HepG2 (cell line): ENCODE data around the gene RUVBL1. TPM values are rescaled to one million over a fixed set of nuclear protein-coding genes. Genes with fewer than 3 reads are reported as not detected.

Source experiments
- DMTF1 ChIP-seq: sonication (generic); formaldehyde crosslinking; IDR thresholded peaks from 2 replicates; pipeline ENCODE4 v1.4.0; 2020; ENCODE audit warnings: mild to moderate bottlenecking, missing genetic modification reagents
- ELF1 ChIP-seq: sonication (generic); formaldehyde crosslinking; IDR thresholded peaks from 2 replicates; pipeline ENCODE4 v1.4.0; 2020; ENCODE audit warnings: missing genetic modification reagents
- ISL2 ChIP-seq: sonication (generic); formaldehyde crosslinking; IDR thresholded peaks from 2 replicates; pipeline ENCODE4 v1.5.0; 2020; ENCODE audit warnings: missing genetic modification reagents
- NR2F6 ChIP-seq, 2 experiments: IDR thresholded peaks; 2 replicates each; pipeline ENCODE4 v1.6.1; 2016; ENCODE audit warnings: antibody characterized with exemption in 1 of 2, mild to moderate bottlenecking in 1 of 2
- SP2 ChIP-seq: sonication (generic); formaldehyde crosslinking; IDR thresholded peaks from 2 replicates; pipeline ENCODE4 v1.5.1; 2020; ENCODE audit warnings: mild to moderate bottlenecking, missing genetic modification reagents
- YEATS2 ChIP-seq: sonication (generic); formaldehyde crosslinking; IDR thresholded peaks from 2 replicates; pipeline ENCODE4 v1.4.0; 2020; ENCODE audit warnings: missing genetic modification reagents, borderline replicate concordance
- ZBTB21 ChIP-seq: sonication (generic); formaldehyde crosslinking; IDR thresholded peaks from 2 replicates; pipeline ENCODE4 v1.4.0; 2020; ENCODE audit warnings: missing genetic modification reagents
- ZFP1 ChIP-seq: IDR thresholded peaks from 2 replicates; pipeline ENCODE4 v1.6.1; 2016
- ZNF180 ChIP-seq: sonication (generic); formaldehyde crosslinking; IDR thresholded peaks from 2 replicates; pipeline ENCODE4 v1.4.0; 2020; ENCODE audit warnings: low read depth, missing genetic modification reagents, borderline replicate concordance
- ZNF362 ChIP-seq: sonication (generic); formaldehyde crosslinking; IDR thresholded peaks from 2 replicates; pipeline ENCODE4 v1.4.0; 2020; ENCODE audit warnings: missing genetic modification reagents, mild to moderate bottlenecking, borderline replicate concordance
- ZNF430 ChIP-seq: sonication (generic); formaldehyde crosslinking; IDR thresholded peaks from 2 replicates; pipeline ENCODE4 v1.9.0; 2021; ENCODE audit warnings: mild to moderate bottlenecking, missing genetic modification reagents
- ZNF589 ChIP-seq: sonication (generic); formaldehyde crosslinking; conservative IDR thresholded peaks from 2 replicates; pipeline ENCODE4 v1.8.0; 2022; ENCODE audit warnings: mild to moderate bottlenecking, moderate library complexity, missing genetic modification reagents
- ZNF720 ChIP-seq: sonication (generic); formaldehyde crosslinking; IDR thresholded peaks from 2 replicates; pipeline ENCODE4 v1.4.0; 2020; ENCODE audit warnings: missing genetic modification reagents
- ZNF768 ChIP-seq: sonication (generic); formaldehyde crosslinking; IDR thresholded peaks from 2 replicates; pipeline ENCODE4 v1.4.0; 2020; ENCODE audit warnings: missing genetic modification reagents
- ZNF883 ChIP-seq: sonication (generic); formaldehyde crosslinking; IDR thresholded peaks from 2 replicates; pipeline ENCODE4 v1.5.1; 2020; ENCODE audit warnings: mild to moderate bottlenecking, missing genetic modification reagents; ENCODE audit errors: not compliant biosample characterization
- ZNF891 ChIP-seq: sonication (generic); formaldehyde crosslinking; IDR thresholded peaks from 2 replicates; pipeline ENCODE4 v1.5.0; 2020; ENCODE audit warnings: mild to moderate bottlenecking, missing genetic modification reagents
- ZSCAN9 ChIP-seq: IDR thresholded peaks from 2 replicates; pipeline ENCODE4 v1.6.1; 2016; ENCODE audit warnings: borderline replicate concordance
- polyA plus RNA-seq, 8 experiments: library from polyadenylated mRNA; depleted of rRNA in 3 of 8; stranded (reverse) in 7 of 8; unstranded in 1 of 8; fragments of >200 nt; fragmentation: Illumina TruSeq in 4 of 8; extraction: Trizol in 4 of 8; gene quantifications; 2 replicates each; pipeline versions ENCODE4 v1.2.1 to v1.2.3, GENCODE V29; 2011 to 2016; ENCODE audit warnings: low read depth in 4 of 8, missing spikeins in 1 of 8, mixed read lengths in 1 of 8; ENCODE audit not compliant: insufficient read depth in 1 of 8
- total RNA-seq, 5 experiments: library from RNA; depleted of rRNA; stranded (reverse); fragments of >200 nt; fragmentation: Illumina TruSeq; extraction: Trizol; gene quantifications; 2 replicates each; pipeline ENCODE4 v1.2.3, GENCODE V29; 2016; ENCODE audit warnings: low read depth in 1 of 5
- TF ChIP-seq, protein P1 (sequence below): sonication (generic); formaldehyde crosslinking; IDR thresholded peaks from 2 replicates; pipeline ENCODE4 v1.4.0; 2020; ENCODE audit warnings: mild to moderate bottlenecking, missing genetic modification reagents
- TF ChIP-seq, protein P2 (sequence below), 2 experiments: fragments of 450-650 bp in 1 of 2; sonication (generic) in 1 of 2; formaldehyde crosslinking; IDR thresholded peaks; 2 replicates each; pipeline versions ENCODE4 v1.5.0 to v1.8.0; 2020 to 2022; ENCODE audit warnings: mild to moderate bottlenecking in 1 of 2, missing genetic modification reagents in 1 of 2

The RUVBL1 gene
- total and polyA plus RNA-seq, 2 of the 13 experiments (the other 11 are each of a cell fraction or from before 2014, with no cell fraction given): 32.7 to 86.3 TPM

- TF ChIP-seq, protein P1, sequence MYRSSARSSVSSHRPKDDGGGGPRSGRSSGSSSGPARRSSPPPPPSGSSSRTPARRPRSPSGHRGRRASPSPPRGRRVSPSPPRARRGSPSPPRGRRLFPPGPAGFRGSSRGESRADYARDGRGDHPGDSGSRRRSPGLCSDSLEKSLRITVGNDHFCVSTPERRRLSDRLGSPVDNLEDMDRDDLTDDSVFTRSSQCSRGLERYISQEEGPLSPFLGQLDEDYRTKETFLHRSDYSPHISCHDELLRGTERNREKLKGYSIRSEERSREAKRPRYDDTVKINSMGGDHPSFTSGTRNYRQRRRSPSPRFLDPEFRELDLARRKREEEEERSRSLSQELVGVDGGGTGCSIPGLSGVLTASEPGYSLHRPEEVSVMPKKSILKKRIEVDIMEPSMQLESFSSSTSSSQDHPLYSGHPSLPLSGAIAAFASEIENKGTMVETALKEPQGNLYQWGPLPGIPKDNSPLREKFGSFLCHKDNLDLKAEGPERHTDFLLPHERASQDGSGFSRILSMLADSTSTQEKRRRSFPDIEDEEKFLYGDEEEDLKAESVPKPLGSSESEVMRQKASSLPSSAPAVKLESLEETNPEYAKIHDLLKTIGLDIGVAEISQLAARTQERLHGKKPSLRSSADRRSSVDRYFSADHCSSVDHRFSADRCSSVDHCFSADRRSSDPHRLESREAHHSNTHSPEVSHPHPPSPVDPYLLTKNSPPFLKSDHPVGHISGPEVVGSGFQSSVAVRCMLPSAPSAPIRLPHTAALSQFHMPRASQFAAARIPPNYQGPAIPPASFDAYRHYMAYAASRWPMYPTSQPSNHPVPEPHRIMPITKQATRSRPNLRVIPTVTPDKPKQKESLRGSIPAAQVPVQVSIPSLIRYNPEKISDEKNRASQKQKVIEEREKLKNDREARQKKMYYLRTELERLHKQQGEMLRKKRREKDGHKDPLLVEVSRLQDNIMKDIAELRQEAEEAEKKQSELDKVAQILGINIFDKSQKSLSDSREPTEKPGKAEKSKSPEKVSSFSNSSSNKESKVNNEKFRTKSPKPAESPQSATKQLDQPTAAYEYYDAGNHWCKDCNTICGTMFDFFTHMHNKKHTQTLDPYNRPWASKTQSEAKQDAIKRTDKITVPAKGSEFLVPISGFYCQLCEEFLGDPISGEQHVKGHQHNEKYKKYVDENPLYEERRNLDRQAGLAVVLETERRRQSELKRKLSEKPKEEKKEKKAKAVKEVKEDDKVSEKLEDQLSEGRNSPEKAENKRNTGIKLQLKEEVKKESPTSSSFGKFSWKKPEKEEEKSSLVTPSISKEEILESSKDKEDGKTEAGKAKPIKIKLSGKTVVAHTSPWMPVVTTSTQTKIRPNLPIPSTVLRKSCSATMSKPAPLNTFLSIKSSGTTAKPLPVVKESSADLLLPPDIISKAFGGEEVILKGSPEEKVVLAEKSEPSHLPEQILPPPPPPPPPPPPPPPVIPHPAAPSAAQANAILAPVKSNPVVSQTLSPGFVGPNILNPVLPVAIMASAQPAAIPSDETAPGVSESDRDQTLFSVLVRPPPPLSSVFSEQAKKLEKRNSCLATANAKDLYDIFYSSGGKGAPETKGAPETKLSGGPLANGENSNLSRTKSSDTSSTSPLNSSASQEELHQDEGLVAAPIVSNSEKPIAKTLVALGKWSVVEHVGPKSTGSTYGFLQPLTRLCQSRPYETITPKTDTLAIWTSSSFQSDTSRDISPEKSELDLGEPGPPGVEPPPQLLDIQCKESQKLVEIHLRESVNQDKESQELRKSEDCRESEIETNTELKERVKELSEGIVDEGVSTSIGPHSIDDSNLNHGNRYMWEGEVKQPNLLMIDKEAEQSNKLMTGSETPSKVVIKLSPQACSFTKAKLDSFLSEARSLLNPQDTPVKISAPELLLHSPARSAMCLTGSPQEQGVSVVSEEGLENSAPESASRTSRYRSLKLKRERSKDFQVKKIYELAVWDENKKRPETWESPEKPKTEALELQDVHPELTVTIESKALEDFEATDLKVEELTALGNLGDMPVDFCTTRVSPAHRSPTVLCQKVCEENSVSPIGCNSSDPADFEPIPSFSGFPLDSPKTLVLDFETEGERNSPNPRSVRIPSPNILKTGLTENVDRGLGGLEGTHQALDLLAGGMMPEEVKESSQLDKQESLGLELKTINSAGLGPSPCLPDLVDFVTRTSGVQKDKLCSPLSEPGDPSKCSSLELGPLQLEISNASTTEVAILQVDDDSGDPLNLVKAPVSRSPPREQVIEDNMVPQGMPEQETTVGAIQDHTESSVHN (CRISPR knock-in tag): no peak
- TF ChIP-seq ZNF589 (CRISPR knock-in tag) (no peak), YEATS2 (CRISPR knock-in tag) (no peak), ZBTB21 (CRISPR knock-in tag) (peak; percentile 34; the same call in 1 of the 2 replicates), ZNF362 (CRISPR knock-in tag) (no peak), SP2 (CRISPR knock-in tag) (no peak), NR2F6 (IDR thresholded peaks at IDR 0.05) (peak; percentile 20; the same call in 1 of the 2 replicates), NR2F6 (CRISPR knock-in tag; IDR thresholded peaks at IDR 0.05) (peak; percentile 32), ZNF768 (CRISPR knock-in tag) (no peak), DMTF1 (no peak), ZSCAN9 (CRISPR knock-in tag) (peak; percentile 41; the same call in 1 of the 2 replicates), ZNF720 (CRISPR knock-in tag) (no peak), ZNF891 (CRISPR knock-in tag) (no peak), ISL2 (no peak), ZNF180 (CRISPR knock-in tag) (no peak), ELF1 (CRISPR knock-in tag) (no peak), ZNF883 (CRISPR knock-in tag) (no peak), ZFP1 (CRISPR knock-in tag) (no peak), ZNF430 (no peak)
- TF ChIP-seq, protein P2, sequence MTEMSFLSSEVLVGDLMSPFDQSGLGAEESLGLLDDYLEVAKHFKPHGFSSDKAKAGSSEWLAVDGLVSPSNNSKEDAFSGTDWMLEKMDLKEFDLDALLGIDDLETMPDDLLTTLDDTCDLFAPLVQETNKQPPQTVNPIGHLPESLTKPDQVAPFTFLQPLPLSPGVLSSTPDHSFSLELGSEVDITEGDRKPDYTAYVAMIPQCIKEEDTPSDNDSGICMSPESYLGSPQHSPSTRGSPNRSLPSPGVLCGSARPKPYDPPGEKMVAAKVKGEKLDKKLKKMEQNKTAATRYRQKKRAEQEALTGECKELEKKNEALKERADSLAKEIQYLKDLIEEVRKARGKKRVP (CRISPR knock-in tag; IDR thresholded peaks at IDR 0.05): no peak
Measured at GRCh38 chr3:128166971-128167453, 43.4 kb upstream of the RUVBL1 start (continued).
